Renal cortical epithelial cell (primary cell): ENCODE results near the gene FAAP100. TPM values are rescaled to one million over a fixed set of nuclear protein-coding genes. Genes with fewer than 3 reads are reported as not detected.
A peak's percentile ranks its signal among the peaks of the same experiment; 100 is the strongest.

Experiments used
- DNase-seq: peaks from one replicate; pipeline ENCODE4 v3.0.0-alpha.2; 2011; ENCODE audit warnings: low read depth
- total RNA-seq: library from RNA; depleted of rRNA; stranded (reverse); fragments of >200 nt; gene quantifications from 2 replicates; pipeline ENCODE4 v1.2.3, GENCODE V29; 2014

Gene FAAP100
- total RNA-seq, 1 donor from 2014 or later: 22.2 TPM

DNA sequence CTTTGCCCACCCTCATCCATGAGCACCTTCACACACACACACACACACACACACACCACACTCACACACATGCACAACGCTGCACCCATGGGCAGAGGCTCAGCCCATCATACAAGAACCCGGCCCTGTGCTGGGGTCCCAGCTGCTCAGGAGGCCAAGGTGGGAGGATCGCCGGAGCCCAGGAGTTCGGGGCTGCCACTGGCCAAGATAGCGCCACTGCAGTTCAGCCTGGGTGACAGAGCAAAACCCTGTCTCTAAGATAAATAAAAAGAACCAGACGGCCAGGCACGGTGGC, 27.3 kb downstream of the FAAP100 start:
- DNase-seq: no peak

DNA sequence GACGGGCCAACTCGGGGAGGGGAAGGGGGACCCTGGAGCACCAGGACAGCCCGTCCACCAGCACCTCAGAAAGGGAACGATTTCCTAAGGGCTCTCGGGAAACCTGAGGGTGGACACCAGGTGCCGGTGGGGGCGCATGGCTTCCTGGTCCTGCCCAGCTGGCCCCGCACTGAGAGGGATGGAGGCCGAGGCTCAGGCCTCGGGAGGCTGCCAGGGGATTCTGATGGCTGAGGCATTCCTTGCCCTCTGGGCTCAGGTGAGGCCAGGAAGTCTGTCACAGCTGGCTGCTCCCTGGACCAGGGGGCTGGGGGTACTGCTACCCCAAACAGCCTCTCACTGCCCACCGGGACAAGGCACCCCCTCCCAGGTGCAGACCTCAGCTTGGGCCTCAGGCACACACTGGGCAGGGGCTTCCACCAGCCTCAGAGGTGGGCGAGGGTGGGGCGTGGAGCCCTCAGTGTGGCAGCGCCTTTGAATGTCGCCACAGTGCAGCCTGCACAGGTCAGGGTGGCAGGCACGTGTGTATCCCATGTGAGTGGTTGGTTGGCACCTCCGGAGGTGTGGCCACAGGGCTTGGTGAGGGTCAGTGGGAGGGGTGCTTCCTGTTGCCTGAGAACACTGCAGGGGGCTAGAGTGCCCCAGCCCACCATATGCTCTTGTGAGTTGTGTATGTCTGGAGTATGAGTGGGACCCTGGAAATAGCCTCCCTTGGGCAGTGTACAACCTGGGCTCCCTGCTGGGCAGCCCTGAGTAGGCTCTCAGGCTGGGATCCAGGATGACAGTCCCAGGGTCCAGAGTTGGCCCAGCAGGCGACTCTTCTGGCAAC, 27.9 kb downstream of the FAAP100 start:
- DNase-seq: no peak

DNA sequence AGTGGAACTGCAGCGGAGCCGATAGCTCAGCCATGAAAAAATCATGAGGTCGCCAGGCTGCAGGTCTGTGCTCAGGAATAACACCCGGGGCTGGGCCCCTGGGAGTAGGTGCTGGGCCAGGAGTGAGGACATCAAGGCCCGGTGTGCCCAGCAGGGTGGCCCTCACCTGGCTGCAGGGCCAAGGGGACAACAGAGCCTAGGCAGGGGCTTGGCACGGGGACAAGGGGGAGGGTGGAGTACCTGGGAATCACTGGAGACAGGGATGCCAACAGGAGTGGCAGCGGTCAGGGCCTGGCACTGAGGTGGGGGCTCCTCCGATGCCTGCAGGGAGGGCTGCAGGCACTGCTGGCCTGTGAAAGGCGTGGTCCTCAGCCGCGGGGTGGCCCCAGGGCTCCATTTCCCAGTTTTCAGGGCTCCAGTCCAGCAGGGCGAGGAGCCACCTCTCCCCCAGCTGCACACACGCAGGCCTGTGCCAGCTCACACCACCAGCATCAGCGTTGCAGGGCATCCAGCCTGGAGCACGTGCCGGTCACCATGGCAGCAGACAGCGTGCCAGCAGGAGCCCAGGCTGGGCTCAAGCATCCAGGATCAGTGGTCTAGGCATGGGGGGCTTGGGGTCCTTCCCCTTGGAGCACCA, 28.6 kb downstream of the FAAP100 start:
- DNase-seq: no peak

DNA sequence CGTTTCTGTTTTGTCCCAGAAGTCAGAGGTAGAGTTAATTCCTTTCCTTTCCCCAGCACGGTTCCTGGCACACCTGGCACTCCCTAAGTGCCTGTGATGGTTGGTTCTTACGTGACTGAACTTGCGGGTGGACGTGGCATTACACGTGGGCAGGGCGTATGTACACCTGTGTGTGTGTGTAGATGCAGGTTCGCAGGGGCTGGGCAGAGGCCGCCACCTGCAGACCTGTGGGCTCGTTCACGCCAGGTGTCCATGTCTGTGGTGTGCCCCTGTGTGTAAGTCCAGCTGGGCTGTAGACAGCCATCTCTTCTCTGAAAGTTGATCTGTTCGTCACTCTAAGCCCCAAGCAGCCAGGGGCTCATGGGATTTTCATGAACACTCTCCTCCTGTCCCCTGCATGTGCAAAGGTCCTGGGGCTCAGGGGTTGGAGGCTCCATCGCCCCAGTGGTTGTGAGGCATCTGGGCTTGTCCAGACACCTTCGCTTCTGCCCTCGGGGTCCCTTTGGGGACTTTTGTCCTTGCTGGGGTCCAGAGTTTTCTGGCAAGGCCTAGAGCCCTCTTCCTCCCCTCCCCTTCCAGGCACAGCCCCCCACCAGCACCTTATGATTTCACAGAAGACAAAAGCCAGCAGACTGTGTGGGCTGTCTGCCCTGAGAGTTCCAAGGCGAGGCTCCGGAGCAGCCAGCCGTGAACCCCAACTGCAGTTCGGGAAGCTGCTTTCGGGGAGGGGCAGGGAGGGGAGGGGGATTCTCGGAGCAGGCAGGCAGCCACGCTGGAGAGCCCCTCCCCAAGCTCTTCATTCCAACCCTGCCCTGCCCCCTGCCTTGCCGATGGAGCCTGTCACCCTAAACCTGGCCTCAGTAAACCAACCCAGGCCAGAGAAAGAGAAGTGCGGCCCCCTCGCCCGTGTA, 29.4 kb downstream of the FAAP100 start:
- peak; percentile 52 for DNase-seq

DNA sequence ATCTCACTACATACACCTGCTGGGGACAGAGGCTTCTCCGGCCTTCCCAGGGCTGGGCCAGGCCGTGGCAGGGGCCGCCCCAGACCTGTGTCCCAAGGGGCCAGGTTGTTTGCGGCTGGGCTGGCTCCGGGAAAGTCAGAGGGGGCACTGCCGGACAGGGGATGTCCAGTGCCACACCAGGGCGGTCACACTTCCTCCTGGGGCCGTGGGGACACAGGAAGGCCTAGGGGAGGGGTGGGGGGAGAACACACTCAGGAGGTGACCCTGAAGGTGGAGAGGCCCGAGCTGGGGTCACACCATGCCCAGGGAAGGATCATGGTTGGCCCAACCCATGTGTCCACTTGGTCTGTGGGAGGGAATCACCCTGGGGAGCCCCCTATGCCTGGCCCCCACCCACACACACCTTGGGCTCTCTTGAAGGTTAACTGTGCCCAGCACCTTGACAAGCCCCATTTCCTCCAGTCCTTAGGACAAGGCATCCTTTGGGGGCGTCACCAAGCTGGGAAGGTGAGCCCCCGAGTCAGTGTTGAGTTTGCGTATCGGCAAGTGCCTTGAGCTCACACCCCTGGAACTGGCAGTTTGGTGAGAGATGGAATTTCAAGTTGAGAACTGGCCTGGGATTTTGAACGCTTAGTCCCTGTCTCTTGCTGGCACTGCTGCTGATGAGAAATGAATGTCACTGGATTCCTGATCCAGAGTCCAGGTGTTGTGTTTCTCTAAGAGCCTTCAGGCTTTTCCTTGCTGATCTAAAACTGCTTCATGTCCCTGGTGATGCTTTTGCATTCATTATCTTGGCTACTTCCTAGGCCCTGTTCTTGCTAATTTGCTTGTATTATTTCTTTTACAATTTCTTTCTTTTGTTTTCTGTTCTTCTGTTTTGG, 31.9 kb downstream of the FAAP100 start:
- DNase-seq: no peak

DNA sequence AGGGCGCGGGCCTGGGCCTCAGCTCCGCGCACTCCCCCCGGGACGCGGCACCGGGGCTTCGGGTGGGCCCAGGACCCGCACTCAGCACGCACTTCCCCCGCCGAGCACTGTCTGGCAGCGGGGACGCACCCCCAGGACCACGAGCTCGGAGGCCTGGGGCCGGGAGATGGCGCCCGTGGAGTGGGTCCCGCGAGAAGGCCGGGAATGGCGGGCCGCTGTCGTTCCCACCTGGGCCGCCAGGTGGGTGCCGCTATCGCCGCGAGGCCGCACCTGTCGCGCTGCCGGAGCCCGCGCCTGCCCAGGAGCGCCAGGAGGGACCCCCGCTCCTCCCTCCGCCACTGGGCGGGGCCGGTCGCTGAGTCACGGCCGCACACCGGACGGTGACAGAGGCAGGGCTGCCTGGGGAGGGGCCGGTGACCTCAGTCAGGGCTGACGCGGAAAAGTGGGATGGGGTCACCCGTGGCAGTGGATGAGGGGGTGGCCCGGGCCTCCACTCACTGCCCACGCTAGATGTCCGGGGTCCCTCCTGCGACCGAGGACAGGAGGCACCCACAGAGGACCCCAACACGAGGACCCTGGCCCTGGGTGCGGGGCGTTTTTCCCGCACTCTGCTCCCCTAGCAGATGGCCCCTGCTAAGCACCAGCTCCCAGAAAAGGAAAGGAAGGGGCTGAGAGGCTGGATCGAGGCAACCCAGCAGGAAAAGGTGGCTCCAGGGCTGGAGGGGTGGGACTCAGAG, 32.7 kb downstream of the FAAP100 start:
- DNase-seq: no peak

DNA sequence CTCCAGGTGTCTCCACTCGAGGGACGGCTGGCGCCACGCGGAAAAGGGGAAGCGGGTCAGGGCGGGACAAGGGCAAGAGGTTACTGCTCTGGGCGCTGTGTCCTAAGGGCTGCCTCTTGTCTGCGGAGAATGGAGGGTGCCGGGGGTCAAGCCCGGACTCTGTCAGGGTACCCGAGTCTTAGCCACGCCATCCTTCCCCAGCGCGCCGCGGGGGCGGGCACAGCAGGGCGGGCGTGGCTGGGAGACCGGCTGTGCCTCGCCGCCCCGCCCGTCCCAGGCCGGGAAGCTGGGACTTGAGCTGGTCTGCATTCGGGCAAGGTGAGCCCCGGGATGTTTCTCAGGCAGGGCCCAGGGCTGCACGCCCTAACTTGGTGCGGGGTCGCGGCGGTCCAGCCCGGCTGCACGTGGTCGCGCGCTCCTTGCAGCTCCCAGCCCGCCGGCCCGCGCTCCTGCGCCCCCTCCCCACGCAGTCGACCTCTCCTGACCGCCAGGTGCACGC, 33.3 kb downstream of the FAAP100 start:
- DNase-seq: no peak

DNA sequence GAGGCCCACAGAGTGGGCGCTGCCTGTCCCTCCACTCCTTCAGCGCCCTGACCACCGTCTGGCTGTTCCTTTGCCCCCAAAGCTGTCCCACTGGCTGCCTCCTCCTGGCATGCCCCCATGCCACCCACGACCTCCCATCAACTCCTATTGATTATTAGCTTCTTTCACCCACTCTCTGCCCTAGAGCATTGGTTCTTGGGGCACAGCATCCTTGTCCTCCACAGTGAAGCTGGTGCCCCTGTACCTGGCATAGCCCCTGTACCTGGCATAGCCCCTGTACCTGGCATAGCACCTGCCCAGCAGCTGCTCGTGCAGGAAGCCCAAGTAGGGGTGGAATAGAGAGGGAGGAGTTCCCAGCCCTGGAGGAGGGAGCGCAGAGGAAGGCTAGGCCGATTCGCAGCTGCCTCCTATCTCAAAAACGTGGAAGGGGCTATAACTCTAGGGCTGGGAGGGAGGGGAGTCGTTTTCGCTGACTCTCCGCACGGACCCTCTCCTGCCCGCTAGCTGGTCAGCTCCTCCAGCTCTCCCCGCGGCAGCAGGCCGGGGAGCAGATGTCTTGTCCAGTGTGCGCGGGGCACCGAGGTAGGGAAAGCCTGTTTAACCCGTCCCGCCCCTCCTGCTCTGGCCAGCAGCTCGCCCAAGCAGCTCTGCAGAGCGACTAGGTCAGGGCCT, 33.9 kb downstream of the FAAP100 start:
- no peak for DNase-seq

DNA sequence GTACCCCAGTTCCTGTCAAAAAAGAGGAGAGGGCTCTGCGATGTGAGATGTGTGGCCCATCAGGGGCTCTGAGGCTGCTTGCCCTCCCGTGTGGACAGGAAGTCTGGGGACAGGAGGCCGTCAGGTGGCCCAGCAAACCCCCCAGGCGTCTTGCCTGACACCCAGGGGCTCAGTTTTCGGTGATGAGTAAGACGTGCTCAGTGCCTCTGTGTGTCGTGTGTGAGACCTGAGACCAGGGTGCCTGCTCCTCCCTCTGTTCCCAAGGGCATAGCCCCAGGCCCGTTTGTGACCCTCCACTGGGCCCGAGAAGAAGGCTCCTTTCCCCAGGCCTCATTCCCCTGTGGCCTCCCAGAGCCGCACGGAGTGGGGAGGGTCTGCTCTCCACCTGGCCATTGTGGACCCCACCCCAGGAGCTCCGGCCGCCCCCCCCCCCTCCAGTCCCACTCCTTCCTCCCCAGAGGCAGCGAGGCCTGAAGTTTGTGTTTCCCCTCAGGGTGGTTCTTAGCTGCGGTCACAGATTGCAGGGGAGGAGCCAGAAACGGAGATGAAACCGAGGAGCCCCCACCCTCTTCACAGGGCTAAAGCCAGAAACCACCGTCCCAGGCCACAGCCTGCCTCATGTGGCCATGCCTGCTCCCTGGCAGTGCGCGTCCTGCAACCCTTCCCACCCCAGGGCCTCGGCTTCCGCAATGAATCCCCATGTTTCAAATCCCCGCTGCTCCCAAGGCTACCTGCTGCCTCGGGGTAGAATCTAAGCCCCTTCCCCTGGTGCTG, 34.6 kb downstream of the FAAP100 start:
- DNase-seq: no peak

DNA sequence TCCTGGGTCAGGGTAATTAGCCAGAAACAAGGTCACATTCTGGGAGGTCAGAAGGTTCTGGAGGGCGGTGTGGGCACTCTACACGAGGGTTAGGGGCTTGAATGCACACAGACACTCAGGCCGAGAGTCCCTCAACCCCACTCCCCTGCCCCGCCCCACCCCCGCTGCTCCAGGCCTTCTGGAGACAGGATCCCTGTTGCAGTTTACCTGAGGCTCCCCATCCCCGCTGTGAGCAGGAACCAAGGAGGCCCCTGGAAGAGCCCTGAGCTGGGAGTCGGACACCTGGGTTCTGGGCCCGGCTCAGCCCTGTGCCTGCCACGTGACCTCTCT, 35.2 kb downstream of the FAAP100 start:
- DNase-seq: no peak

DNA sequence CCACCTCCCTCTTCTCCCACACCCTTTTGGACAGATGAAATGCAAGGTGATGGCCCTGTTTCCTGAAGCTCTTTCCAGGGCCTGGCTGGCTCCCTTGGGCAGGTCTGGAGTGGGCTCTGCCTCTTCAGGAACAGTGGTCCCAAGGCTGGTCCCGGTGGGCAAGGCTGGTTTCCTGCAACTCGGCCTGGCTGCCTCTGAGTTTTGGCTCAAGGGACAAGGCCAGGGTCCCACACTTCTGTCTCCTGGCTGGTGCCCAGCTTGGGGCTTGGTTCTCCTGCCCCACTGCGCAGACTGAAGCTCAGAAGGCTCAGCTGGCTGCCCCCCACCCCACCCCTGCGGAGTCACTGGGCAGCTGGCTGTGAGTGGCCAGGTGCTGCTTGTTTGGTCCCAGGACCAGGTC, 35.7 kb downstream of the FAAP100 start:
- DNase-seq: no peak

DNA sequence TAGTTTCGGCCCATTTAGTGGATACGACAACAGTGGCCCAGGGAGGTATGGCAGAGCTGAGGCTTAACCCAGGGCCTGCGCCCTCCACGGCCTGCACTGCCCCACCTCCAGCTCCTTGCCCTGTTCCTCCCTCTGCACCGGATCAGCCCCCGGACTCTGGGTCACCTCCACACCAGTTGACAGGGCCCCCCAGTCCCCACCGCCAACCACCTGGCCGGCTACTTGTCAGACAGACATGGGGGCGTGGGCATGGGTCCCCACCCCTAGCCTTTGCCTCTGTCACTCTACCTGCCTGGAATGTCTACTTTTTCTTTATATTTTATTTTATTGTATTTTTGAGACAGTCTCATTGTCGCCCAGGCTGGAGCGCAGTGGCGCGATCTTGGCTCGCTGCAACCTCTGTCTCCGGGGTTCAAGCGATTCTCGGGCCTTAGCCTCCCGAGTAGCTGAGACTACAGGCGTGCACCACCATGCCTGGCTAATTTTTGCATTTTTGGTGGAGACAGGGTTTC, 36.6 kb downstream of the FAAP100 start:
- DNase-seq: no peak

DNA sequence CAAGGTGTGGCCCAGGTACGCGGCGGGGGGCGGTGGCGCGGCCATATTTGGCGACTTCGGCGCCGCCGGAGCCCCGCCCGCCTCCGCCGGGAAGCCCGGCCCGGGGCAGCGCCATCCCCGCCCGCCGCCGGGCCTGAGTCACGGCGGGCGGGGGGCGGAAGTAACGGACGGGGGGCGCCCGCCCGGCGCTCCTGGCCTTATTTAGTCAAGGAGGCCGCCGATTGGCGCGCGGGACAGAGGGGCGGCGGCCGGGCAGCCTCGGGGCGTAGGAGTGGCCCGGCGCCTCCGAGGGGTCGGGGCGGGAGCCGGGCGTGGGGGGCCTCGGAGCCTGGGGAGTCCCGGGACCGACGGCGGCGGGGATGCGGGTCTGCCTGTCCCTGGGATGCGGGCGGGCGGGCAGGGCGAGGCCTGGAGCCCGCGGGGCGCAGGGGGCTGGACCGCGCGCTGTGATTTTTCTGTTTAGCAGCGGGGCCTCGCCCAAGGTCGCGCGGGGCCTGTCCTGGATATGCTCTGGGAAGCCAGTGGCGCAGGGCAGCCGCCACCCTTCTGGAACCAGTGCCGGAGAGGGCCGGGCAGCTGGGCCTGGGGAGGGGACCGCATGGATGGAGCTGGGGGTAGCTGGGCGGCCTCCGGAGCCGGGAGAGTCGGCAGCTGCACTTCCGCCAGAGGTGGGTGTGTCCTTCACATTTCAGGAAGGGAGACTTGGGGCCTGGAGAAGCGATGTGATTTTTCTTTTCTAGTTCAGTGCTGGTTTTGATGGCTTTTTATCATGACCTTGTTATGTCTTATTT, 37.2 kb downstream of the FAAP100 start:
- no peak for DNase-seq

DNA sequence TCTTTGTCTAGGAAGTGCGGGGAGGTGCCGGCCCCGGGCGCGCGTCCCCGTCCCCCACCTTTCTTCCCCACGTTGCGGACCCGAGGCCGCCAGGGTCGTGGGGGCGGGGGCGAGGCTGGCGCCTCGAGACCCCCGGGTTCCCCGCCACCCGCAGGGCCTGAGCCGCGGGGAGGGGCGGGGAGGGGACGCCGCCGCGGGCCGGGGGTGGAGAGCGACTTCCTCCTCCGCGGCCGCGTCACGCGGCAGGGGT, 37.7 kb downstream of the FAAP100 start:
- DNase-seq: no peak

DNA sequence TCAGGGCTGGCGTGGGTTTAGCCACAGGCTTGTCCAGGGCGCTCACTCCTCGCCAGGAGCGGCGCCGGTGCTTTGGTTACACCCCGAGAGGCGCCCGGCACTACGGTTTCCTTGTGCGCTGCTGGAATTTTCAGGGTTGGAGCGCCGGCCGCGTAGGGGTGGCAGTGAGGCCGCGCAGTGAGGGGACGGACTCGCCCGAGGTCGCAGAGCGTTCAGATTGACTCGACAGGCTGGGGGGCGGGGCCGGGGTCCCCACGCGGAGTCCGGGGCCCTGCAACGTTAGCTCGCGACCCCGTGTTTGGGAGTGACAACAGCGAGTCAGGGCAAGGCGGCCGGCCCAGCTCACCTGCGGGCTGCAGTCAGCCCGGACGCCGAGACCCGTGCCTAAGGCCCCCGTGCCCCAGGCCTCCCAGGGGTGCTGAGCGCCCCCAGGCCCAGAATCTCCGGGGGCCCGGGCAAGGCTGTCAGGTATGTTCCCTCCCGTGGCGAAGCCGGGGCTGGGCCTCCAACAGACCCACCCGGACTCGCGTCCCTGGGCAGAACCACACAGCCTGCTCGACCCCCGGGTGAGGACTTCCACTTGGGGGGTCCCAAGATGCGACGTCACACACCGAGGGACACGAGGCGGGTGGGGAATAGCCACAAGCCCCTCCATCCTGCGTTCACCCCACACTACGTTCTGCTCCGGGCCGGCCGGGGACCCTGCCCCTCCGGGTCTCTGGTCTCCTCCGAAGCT, 38.2 kb downstream of the FAAP100 start:
- peak; percentile 36 for DNase-seq

DNA sequence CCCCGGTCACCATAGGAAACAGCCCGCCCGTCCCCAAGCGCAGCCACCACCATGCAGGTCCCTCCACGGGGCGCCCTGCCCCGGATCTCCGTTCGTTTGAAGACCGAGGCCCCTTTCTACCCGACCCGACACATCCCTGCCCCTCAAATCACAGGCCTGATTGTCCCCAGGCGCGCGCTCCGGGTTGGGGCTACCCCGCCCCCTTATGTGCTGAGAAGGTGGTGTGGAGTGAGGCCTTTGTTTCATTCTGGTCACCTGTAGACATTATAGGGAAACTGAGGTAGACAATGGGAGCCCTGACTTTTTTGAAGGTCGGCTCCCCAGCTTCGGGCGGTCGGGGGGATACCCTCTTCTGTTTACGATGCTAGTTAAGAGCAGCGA, 38.8 kb downstream of the FAAP100 start:
- no peak for DNase-seq

DNA sequence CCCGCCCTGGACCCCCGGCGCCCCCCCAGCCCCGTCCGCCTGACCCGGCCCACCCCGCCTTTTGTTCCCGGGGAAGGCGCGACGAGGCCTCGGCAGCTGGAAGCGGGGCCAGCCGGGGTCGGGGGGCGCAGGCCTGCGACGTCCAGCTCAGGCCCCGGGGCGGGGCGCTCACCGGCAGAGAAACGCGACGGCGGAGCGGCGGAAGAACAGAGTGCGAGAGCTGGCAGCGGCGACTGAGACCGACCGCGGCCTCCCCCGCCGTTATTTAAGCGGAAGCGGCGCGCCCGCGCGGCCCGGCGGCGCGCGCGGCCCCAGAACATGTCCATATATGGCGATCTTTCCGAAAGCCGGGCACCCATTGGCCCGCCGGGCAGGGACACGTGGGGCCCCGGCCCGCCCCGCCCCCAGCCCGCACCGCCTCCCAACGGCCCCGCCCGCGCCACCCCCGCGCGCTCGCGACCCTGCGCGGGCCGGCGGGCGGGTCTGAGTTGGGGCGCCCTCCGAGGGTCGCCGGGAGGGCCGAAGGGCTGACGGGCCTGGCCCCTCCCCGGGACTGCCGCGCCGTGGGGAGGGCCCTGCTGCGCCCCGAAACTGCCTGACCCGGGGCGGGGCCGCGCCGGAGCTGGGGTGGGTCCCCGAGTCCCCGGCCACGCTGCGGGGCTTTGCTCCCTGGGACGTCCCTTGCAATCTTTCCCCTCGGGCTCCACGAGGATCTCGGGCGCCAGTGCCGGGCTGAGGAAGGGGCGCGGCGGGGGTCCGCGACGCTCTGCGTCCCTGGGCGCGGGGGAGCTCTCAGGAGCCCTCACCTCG, 39.4 kb downstream of the FAAP100 start, which contains the start of gene ACTG1:
Gene ACTG1, minus strand, starts transcription at position 238 of the 810 bp plus-strand sequence. CDS start 445 bp downstream, outside the sequence.
- peak; percentile 69 for DNase-seq
